HEK293T (cell line): ENCODE measurements around the gene MRAS.

Experiments used
- CTCF ChIA-PET: fragments of 350-600 bp; formaldehyde crosslinking; extraction: SDS; loops from one replicate; lab custom pipeline; 2021; ENCODE audit warnings: antibody characterized with exemption, inconsistent platforms; lab: Yijun Ruan, JAX
- POLR2A ChIA-PET: fragments of 350-600 bp; formaldehyde crosslinking; extraction: SDS; loops from one replicate; lab custom pipeline; 2020; ENCODE audit warnings: antibody characterized with exemption, inconsistent platforms; lab: Yijun Ruan, JAX
- DNase-seq: peaks from one replicate; pipeline ENCODE4 v3.0.0; 2012; ENCODE audit warnings: mixed read lengths; ENCODE audit errors: extremely low spot score
- ARNT ChIP-seq: fragments of 450-650 bp; IDR thresholded peaks from 2 replicates; pipeline ENCODE4 v1.6.1; 2017; ENCODE audit warnings: mild to moderate bottlenecking
- BHLHE40 ChIP-seq: fragments of 450-650 bp; IDR thresholded peaks from 2 replicates; pipeline ENCODE4 v1.6.1; 2016; ENCODE audit warnings: mild to moderate bottlenecking, moderate library complexity, borderline replicate concordance
- CTBP1 ChIP-seq: fragments of 450-650 bp; IDR thresholded peaks from 2 replicates; pipeline ENCODE4 v1.6.1; 2016; ENCODE audit warnings: borderline replicate concordance
- ELF4 ChIP-seq: fragments of 450-650 bp; IDR thresholded peaks from 2 replicates; pipeline ENCODE4 v1.6.1; 2017; ENCODE audit warnings: antibody characterized with exemption
- FOXA1 ChIP-seq: fragments of 450-650 bp; IDR thresholded peaks from 2 replicates; pipeline ENCODE4 v1.6.1; 2016; ENCODE audit warnings: mild to moderate bottlenecking
- FOXK2 ChIP-seq: fragments of 450-650 bp; IDR thresholded peaks from 2 replicates; pipeline ENCODE4 v1.6.1; 2016; ENCODE audit warnings: mild to moderate bottlenecking
- FOXM1 ChIP-seq: fragments of 450-650 bp; IDR thresholded peaks from 2 replicates; pipeline ENCODE4 v1.6.1; 2017; ENCODE audit warnings: mild to moderate bottlenecking, borderline replicate concordance
- HDGF ChIP-seq: fragments of 450-650 bp; IDR thresholded peaks from 2 replicates; pipeline ENCODE4 v1.6.1; 2017; ENCODE audit warnings: antibody characterized with exemption, borderline replicate concordance
- L3MBTL2 ChIP-seq: fragments of 450-650 bp; conservative IDR thresholded peaks from 2 replicates; pipeline ENCODE4 v1.6.1; 2016; ENCODE audit warnings: mild to moderate bottlenecking
- LEF1 ChIP-seq: fragments of 450-650 bp; IDR thresholded peaks from 2 replicates; pipeline ENCODE4 v1.6.1; 2017; ENCODE audit warnings: mild to moderate bottlenecking, borderline replicate concordance
- NFRKB ChIP-seq: fragments of 450-650 bp; IDR thresholded peaks from 2 replicates; pipeline ENCODE4 v1.6.1; 2016; ENCODE audit warnings: mild to moderate bottlenecking, moderate library complexity
- PKNOX1 ChIP-seq: fragments of 450-650 bp; IDR thresholded peaks from 2 replicates; pipeline ENCODE4 v1.6.1; 2016
- SP1 ChIP-seq: fragments of 450-650 bp; IDR thresholded peaks from 2 replicates; pipeline ENCODE4 v1.6.1; 2017
- SUZ12 ChIP-seq: fragments of 450-650 bp; IDR thresholded peaks from 2 replicates; pipeline ENCODE4 v1.6.1; 2016; ENCODE audit warnings: mild to moderate bottlenecking
- TARDBP ChIP-seq: fragments of 450-650 bp; IDR thresholded peaks from 2 replicates; pipeline ENCODE4 v1.6.1; 2016
- ZNF384 ChIP-seq: fragments of 450-650 bp; IDR thresholded peaks from 2 replicates; pipeline ENCODE4 v1.6.1; 2016

MRAS gene

GRCh38 chr3:138370321-138370720 lies 21.9 kb downstream of the MRAS start:
- TF ChIP-seq ARNT, result no peak
- no peak for TF ChIP-seq LEF1
- no peak for TF ChIP-seq CTBP1
- TF ChIP-seq ELF4, result no peak
- no peak for TF ChIP-seq TARDBP
- TF ChIP-seq BHLHE40, result no peak
- TF ChIP-seq FOXM1, result no peak
- no peak for TF ChIP-seq SUZ12
- TF ChIP-seq ZNF384, result no peak
- no peak for TF ChIP-seq FOXA1
- no peak for TF ChIP-seq SP1
- TF ChIP-seq FOXK2, result no peak
- no peak for TF ChIP-seq NFRKB
- TF ChIP-seq PKNOX1, result no peak
- no peak for TF ChIP-seq HDGF
- TF ChIP-seq L3MBTL2, result no peak
- no peak for DNase-seq
- ChIA-PET POLR2A (no interaction called here), CTCF (no interaction called here)

- no peak for DNase-seq
- CTCF ChIA-PET, result interaction anchor here (0.6 to 0.8 kb wide), 2 partner anchors 44 to 48 kb away, joined by 3 read pairs; no protein-coding TSS in a partner anchor
- POLR2A ChIA-PET, result no interaction called here
- TF ChIP-seq FOXK2, result no peak
- TF ChIP-seq ZNF384, result no peak
- TF ChIP-seq FOXM1, result no peak
- no peak for TF ChIP-seq ARNT
- TF ChIP-seq NFRKB, result no peak
- no peak for TF ChIP-seq L3MBTL2
- no peak for TF ChIP-seq LEF1
- no peak for TF ChIP-seq FOXA1
- no peak for TF ChIP-seq ELF4
- TF ChIP-seq PKNOX1, result no peak
- no peak for TF ChIP-seq TARDBP
- no peak for TF ChIP-seq BHLHE40
- no peak for TF ChIP-seq SUZ12
- no peak for TF ChIP-seq HDGF
- TF ChIP-seq CTBP1, result no peak
- TF ChIP-seq SP1, result no peak
Measured at GRCh38 chr3:138371070-138371965, 22.9 kb downstream of the MRAS start.

- no peak for DNase-seq
- ChIA-PET POLR2A (no interaction called here), CTCF (no interaction called here)
- no peak for TF ChIP-seq ARNT
- no peak for TF ChIP-seq FOXK2
- TF ChIP-seq PKNOX1, result no peak
- TF ChIP-seq ELF4, result no peak
- no peak for TF ChIP-seq NFRKB
- TF ChIP-seq FOXM1, result no peak
- no peak for TF ChIP-seq SUZ12
- no peak for TF ChIP-seq HDGF
- no peak for TF ChIP-seq CTBP1
- no peak for TF ChIP-seq BHLHE40
- TF ChIP-seq FOXA1, result no peak
- TF ChIP-seq L3MBTL2, result no peak
- TF ChIP-seq LEF1, result no peak
- no peak for TF ChIP-seq ZNF384
- no peak for TF ChIP-seq SP1
- TF ChIP-seq TARDBP, result no peak
Measured at GRCh38 chr3:138373087-138373735, 24.8 kb downstream of the MRAS start.

- ChIA-PET CTCF (no interaction called here), POLR2A (no interaction called here)
- TF ChIP-seq ARNT, result no peak
- TF ChIP-seq ZNF384, result no peak
- TF ChIP-seq ELF4, result no peak
- TF ChIP-seq BHLHE40, result no peak
- no peak for TF ChIP-seq SUZ12
- no peak for TF ChIP-seq FOXA1
- no peak for TF ChIP-seq TARDBP
- no peak for TF ChIP-seq FOXM1
- TF ChIP-seq PKNOX1, result no peak
- no peak for TF ChIP-seq SP1
- no peak for TF ChIP-seq L3MBTL2
- no peak for TF ChIP-seq NFRKB
- TF ChIP-seq FOXK2, result no peak
- TF ChIP-seq LEF1, result no peak
- no peak for TF ChIP-seq CTBP1
- TF ChIP-seq HDGF, result no peak
- DNase-seq, result no peak
Measured at GRCh38 chr3:138373736-138374094, 25.3 kb downstream of the MRAS start.
